GM12891 (cell line): ENCODE results near the gene POP7.

Source experiments
- POLR2A ChIP-seq: IDR thresholded peaks from 2 replicates; pipeline ENCODE4 v1.6.1; 2011; ENCODE audit warnings: low read depth, low read length, control low read depth
- POLR2AphosphoS5 ChIP-seq: IDR thresholded peaks from 2 replicates; pipeline ENCODE4 v1.6.1; 2011; ENCODE audit warnings: low read depth, low read length, control low read depth
- TAF1 ChIP-seq: IDR thresholded peaks from 2 replicates; pipeline ENCODE4 v1.6.1; 2011; ENCODE audit warnings: low read depth, low read length, control low read depth

- TF ChIP-seq POLR2AphosphoS5 (no peak), POLR2A (no peak), TAF1 (no peak)
Observed at GRCh38 chr7:100677308-100678267, 28.3 kb upstream of the POP7 start.
